Body of pancreas (tissue), 4 donors: ENCODE results near the gene SMPD4.
"Not testable (repeated sequence)": the region's sequence is repeated elsewhere in the genome, so short reads cannot be mapped to it uniquely, and the experiment has no call there.

Source experiments
- CTCF ChIP-seq, 7 experiments: fragments of 450-650 bp in 4 of 7; fragments of 200-600 bp in 3 of 7; sonication (generic) in 3 of 7; IDR thresholded peaks; one replicate each; pipeline ENCODE4 v1.5.1; 2016 to 2019; ENCODE audit warnings: antibody characterized with exemption in 7 of 7
- POLR2A ChIP-seq, 3 donors: fragments of 450-650 bp; IDR thresholded peaks; one replicate each; pipeline ENCODE4 v1.6.1; 2016; ENCODE audit warnings: antibody characterized with exemption in 3 of 3, mild to moderate bottlenecking in 2 of 3

- TF ChIP-seq POLR2A, CTCF (IDR thresholded peaks at IDR 0.05): not testable (repeated sequence)
Observed at GRCh38 chr2:130142396-130143265, 38.8 kb downstream of the SMPD4 start.
